Measurements from ENCODE around the gene TNS3. TPM values are rescaled to one million over a fixed set of nuclear protein-coding genes. Genes with fewer than 3 reads are reported as not detected.

TNS3 gene
- polyA plus RNA-seq, 3 donors: 5.2 to 30.3 (median 7.9) TPM

- Histone ChIP-seq H3K9ac (ENCODE audit: insufficient read depth, low read length, poor library complexity, severe bottlenecking) (no peak overlapping the region), H3K9me3 (replicated peaks in 1 of 2; ENCODE audit: control insufficient read depth in 1 of 2, insufficient read depth in 1 of 2, low read length in 2 of 2) (no peaks in the 10 kb centered on the region), H3K36me3 (replicated peaks in 1 of 2; ENCODE audit: control insufficient read depth in 1 of 2, insufficient read depth in 2 of 2, low read length in 2 of 2) (peaks cover 0 to 2% of the 10 kb centered on the region in 2 donors), H3K27ac (ENCODE audit: low read depth in 1 of 2, low read length in 2 of 2) (no peak overlapping the region), H3K4me2 (replicated peaks; ENCODE audit: extremely low read depth, low read length, poor library complexity, severe bottlenecking) (no peak overlapping the region), H3K4me1 (ENCODE audit: control insufficient read depth in 1 of 2, insufficient read depth in 2 of 2, low read length in 2 of 2) (no peaks in the 10 kb centered on the region), H2AFZ (ENCODE audit: insufficient read depth, low read depth, low read length, poor library complexity, severe bottlenecking) (no peak overlapping the region), H3K4me3 (replicated peaks in 1 of 3; ENCODE audit: low read depth in 2 of 3, low read length in 3 of 3) (no peak overlapping the region), H4K20me1 (ENCODE audit: insufficient read depth, low read length) (no peaks in the 10 kb centered on the region), H3K79me2 (ENCODE audit: insufficient read depth, low read length) (no peaks in the 10 kb centered on the region), H3K27me3 (ENCODE audit: control insufficient read depth in 2 of 2, insufficient read depth in 2 of 2, low read length in 2 of 2) (no peaks in the 10 kb centered on the region)
- TF ChIP-seq CTCF (IDR thresholded peaks at IDR 0.05): no peak
- Mint-ChIP-seq H3K36me3 (no peaks in the 10 kb centered on the region), H3K4me3 (no peak overlapping the region), H3K27me3 (ENCODE audit: low read depth in 3 of 3) (peaks cover 0 to 1% (median 0%) of the 10 kb centered on the region in 3 donors), H3K9me3 (peaks cover 0 to 4% (median 2%) of the 10 kb centered on the region in 7 donors), H3K4me1 (peaks cover 12% of the 10 kb centered on the region), H3K27ac (no peak overlapping the region)
- 99% methylated on average over 6 of the region's 7 CpGs for WGBS (ENCODE audit: insufficient coverage)
- intact Hi-C loops (cut with micrococcal nuclease): loop anchor here in 1 of 2 donors (5.0 kb wide), 1 partner anchor 548 kb away; no protein-coding TSS in a partner anchor
- DNase-seq: no peak
Observed at GRCh38 chr7:47268851-47269836, 312.8 kb downstream of the TNS3 start.

- H4K20me1 ChIP-seq (ENCODE audit: insufficient read depth, low read length): no peaks in the 10 kb centered on the region
- H3K36me3 Mint-ChIP-seq: no peaks in the 10 kb centered on the region
- no peaks in the 10 kb centered on the region for H3K36me3 ChIP-seq (replicated peaks in 1 of 2; ENCODE audit: control insufficient read depth in 1 of 2, insufficient read depth in 2 of 2, low read length in 2 of 2)
- intact Hi-C loops (cut with micrococcal nuclease): loop anchor here (2.0 to 5.0 kb wide), 2 partner anchors 550 to 551 kb away; no protein-coding TSS in a partner anchor
- H3K4me3 ChIP-seq (replicated peaks in 1 of 3; ENCODE audit: low read depth in 2 of 3, low read length in 3 of 3): no peak overlapping the region
- H3K4me3 Mint-ChIP-seq: no peak overlapping the region
- no peaks in the 10 kb centered on the region for H3K4me1 ChIP-seq (ENCODE audit: control insufficient read depth in 1 of 2, insufficient read depth in 2 of 2, low read length in 2 of 2)
- no peaks in the 10 kb centered on the region for H3K9me3 ChIP-seq (replicated peaks in 1 of 2; ENCODE audit: control insufficient read depth in 1 of 2, insufficient read depth in 1 of 2, low read length in 2 of 2)
- H3K79me2 ChIP-seq (ENCODE audit: insufficient read depth, low read length): no peaks in the 10 kb centered on the region
- H2AFZ ChIP-seq (ENCODE audit: insufficient read depth, low read depth, low read length, poor library complexity, severe bottlenecking): no peak overlapping the region
- H3K27ac ChIP-seq (ENCODE audit: low read depth in 1 of 2, low read length in 2 of 2): no peak overlapping the region
- peaks cover 0 to 4% (median 2%) of the 10 kb centered on the region in 7 donors for H3K9me3 Mint-ChIP-seq
- DNase-seq: no peak
- no peak for TF ChIP-seq CTCF (IDR thresholded peaks at IDR 0.05)
- no peak overlapping the region for H3K9ac ChIP-seq (ENCODE audit: insufficient read depth, low read length, poor library complexity, severe bottlenecking)
- H3K27ac Mint-ChIP-seq: no peak overlapping the region
- H3K27me3 Mint-ChIP-seq (ENCODE audit: low read depth in 3 of 3): peaks cover 0 to 3% (median 0%) of the 10 kb centered on the region in 3 donors
- 84% methylated on average over 5 of the region's 7 CpGs for WGBS (ENCODE audit: insufficient coverage)
- peaks cover 12% of the 10 kb centered on the region for H3K4me1 Mint-ChIP-seq
- no peaks in the 10 kb centered on the region for H3K27me3 ChIP-seq (ENCODE audit: control insufficient read depth in 2 of 2, insufficient read depth in 2 of 2, low read length in 2 of 2)
- no peak overlapping the region for H3K4me2 ChIP-seq (replicated peaks; ENCODE audit: extremely low read depth, low read length, poor library complexity, severe bottlenecking)
Observed at GRCh38 chr7:47267346-47267745, 314.6 kb downstream of the TNS3 start.

All from CD14-positive monocyte (primary cell).